Uterus (tissue), 2 donors: ENCODE data around the gene TTC38.

Experiments
- CTCF ChIP-seq, 4 experiments: fragments of 200-600 bp in 2 of 4; fragments of 450-650 bp in 2 of 4; sonication (generic) in 2 of 4; IDR thresholded peaks; one replicate each; pipeline ENCODE4 v1.5.1; 2016 to 2019; ENCODE audit warnings: antibody characterized with exemption in 4 of 4, mild to moderate bottlenecking in 2 of 4, moderate library complexity in 1 of 4
- POLR2A ChIP-seq, 2 donors: fragments of 450-650 bp; IDR thresholded peaks; one replicate each; pipeline ENCODE4 v1.6.1; 2016; ENCODE audit warnings: antibody characterized with exemption in 2 of 2, mild to moderate bottlenecking in 1 of 2, moderate library complexity in 1 of 2

GRCh38 chr22:46278656-46279645 lies 11.1 kb downstream of the TTC38 start:
- no peak for TF ChIP-seq POLR2A (IDR thresholded peaks at IDR 0.05)
- no peak for TF ChIP-seq CTCF (IDR thresholded peaks at IDR 0.05)
